Measurements from ENCODE around the gene IRF4. TPM values are rescaled to one million over a fixed set of nuclear protein-coding genes. Genes with fewer than 3 reads are reported as not detected.

Gene IRF4
- total RNA-seq, 1 donor from 2014 or later: not detected

DNA sequence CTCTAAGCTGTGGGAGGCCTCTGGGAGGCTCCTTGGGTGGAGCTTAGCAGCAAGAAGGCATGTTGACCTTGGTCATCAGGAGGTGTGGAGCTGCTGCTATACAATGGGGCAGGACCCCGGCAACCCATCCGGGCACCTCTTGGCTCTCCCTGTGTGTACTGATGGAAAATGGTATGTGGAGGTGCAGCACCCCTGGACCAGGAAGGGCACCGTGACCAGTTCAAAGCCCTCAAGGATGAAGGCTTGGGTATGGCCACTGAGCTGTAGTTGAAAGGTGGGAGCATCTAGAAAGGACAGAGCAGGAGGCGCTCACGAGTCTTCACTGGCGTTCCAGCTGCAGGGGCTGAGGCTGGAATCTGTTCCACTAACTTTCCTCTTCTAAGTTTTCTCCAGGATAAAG lies 6.7 kb upstream of the IRF4 start:
- H3K4me3 Mint-ChIP-seq (ENCODE audit: unreplicated experiment): no peak overlapping the region
- no peaks in the 10 kb centered on the region for H3K9me3 Mint-ChIP-seq (ENCODE audit: unreplicated experiment)
- no peaks in the 10 kb centered on the region for H3K36me3 Mint-ChIP-seq (ENCODE audit: unreplicated experiment)
- H3K4me1 Mint-ChIP-seq (ENCODE audit: unreplicated experiment): no peaks in the 10 kb centered on the region
- DNase-seq (ENCODE audit: extremely low spot score, unreplicated experiment): no peak
- TF ChIP-seq, protein P1, sequence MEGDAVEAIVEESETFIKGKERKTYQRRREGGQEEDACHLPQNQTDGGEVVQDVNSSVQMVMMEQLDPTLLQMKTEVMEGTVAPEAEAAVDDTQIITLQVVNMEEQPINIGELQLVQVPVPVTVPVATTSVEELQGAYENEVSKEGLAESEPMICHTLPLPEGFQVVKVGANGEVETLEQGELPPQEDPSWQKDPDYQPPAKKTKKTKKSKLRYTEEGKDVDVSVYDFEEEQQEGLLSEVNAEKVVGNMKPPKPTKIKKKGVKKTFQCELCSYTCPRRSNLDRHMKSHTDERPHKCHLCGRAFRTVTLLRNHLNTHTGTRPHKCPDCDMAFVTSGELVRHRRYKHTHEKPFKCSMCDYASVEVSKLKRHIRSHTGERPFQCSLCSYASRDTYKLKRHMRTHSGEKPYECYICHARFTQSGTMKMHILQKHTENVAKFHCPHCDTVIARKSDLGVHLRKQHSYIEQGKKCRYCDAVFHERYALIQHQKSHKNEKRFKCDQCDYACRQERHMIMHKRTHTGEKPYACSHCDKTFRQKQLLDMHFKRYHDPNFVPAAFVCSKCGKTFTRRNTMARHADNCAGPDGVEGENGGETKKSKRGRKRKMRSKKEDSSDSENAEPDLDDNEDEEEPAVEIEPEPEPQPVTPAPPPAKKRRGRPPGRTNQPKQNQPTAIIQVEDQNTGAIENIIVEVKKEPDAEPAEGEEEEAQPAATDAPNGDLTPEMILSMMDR (IDR thresholded peaks at IDR 0.05): no peak
- H3K27ac Mint-ChIP-seq (ENCODE audit: unreplicated experiment): no peak overlapping the region
- H3K27me3 Mint-ChIP-seq (ENCODE audit: unreplicated experiment): peaks cover 55% of the 10 kb centered on the region

DNA sequence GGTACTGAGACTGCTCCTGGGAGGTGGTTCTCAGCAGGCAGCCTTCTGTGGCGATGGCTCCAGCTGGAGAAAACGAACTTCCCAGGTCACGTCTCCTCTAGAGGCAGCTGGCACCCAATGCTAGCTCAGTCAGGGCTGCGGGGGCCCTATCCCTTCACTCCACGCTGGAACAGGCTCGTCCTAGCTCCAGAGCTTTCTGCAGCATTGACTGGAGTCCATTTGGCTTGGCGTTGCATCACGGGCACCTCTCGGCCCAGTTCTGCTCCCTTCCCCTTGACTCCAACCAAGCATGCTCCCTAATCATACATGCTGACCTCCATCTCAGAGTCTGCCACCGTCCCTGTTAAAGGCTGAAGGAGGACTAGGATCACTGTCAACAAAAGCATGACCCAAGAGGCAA lies 5.9 kb upstream of the IRF4 start:
- DNase-seq (ENCODE audit: extremely low spot score, unreplicated experiment): no peak
- TF ChIP-seq, protein P1 (IDR thresholded peaks at IDR 0.05): no peak
- H3K4me3 Mint-ChIP-seq (ENCODE audit: unreplicated experiment): no peak overlapping the region
- no peak overlapping the region for H3K27ac Mint-ChIP-seq (ENCODE audit: unreplicated experiment)
- no peaks in the 10 kb centered on the region for H3K4me1 Mint-ChIP-seq (ENCODE audit: unreplicated experiment)
- no peaks in the 10 kb centered on the region for H3K9me3 Mint-ChIP-seq (ENCODE audit: unreplicated experiment)
- H3K27me3 Mint-ChIP-seq (ENCODE audit: unreplicated experiment): peaks cover 62% of the 10 kb centered on the region
- H3K36me3 Mint-ChIP-seq (ENCODE audit: unreplicated experiment): no peaks in the 10 kb centered on the region

DNA sequence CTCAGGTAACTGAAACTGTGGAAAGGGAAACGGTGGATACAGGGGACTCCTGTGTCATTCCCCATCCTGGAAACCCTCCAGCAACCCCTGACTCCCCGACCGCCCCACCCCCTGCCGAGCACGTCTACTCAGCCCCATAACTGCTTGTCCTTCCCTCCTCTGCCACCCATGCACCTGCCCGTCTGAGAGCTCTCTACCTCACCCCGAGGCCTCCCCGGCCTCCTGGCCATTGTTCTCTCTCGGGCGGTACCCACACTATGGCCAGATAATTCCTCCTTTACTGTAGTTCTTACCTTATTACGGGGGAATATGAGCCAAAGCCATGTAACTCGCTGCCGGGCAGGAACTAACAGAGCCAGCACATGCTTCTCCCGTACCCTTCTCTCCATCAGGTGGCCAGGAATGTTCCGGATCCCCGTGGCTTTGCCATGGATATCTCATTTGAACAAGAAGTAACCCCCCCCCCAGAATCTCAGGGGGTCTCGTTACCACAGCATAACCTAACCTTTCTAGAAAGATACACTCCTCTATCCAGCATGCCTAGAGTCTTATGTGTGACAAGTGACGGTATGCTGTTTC lies 4.8 kb upstream of the IRF4 start:
- no peaks in the 10 kb centered on the region for H3K9me3 Mint-ChIP-seq (ENCODE audit: unreplicated experiment)
- no peaks in the 10 kb centered on the region for H3K36me3 Mint-ChIP-seq (ENCODE audit: unreplicated experiment)
- no peak overlapping the region for H3K4me3 Mint-ChIP-seq (ENCODE audit: unreplicated experiment)
- H3K4me1 Mint-ChIP-seq (ENCODE audit: unreplicated experiment): peaks cover 7% of the 10 kb centered on the region
- peaks cover 66% of the 10 kb centered on the region for H3K27me3 Mint-ChIP-seq (ENCODE audit: unreplicated experiment)
- DNase-seq (ENCODE audit: extremely low spot score, unreplicated experiment): no peak
- TF ChIP-seq, protein P1 (IDR thresholded peaks at IDR 0.05): no peak
- no peak overlapping the region for H3K27ac Mint-ChIP-seq (ENCODE audit: unreplicated experiment)

DNA sequence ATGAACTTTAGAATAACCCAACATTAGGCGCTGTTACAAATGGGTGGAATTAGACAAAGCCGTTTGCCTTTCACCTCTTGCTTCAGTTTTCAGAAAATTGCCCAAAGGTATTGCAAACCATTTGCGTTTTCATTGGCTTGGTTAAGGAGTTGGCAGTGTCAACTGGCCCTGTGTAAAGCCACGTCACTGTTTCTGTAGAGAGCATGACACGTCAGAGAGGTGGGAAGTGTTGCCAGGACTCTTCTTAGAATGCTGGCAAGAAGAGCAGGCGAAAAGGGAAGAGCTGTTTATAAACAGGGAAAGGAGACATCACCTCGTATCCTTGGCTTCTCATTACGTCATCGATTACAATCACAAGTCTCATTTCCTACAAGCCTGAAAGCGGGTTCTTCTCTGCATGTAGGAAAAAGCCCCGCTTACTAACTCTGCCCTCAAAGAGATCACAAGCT lies 4.2 kb upstream of the IRF4 start:
- peaks cover 7% of the 10 kb centered on the region for H3K4me1 Mint-ChIP-seq (ENCODE audit: unreplicated experiment)
- DNase-seq (ENCODE audit: extremely low spot score, unreplicated experiment): no peak

DNA sequence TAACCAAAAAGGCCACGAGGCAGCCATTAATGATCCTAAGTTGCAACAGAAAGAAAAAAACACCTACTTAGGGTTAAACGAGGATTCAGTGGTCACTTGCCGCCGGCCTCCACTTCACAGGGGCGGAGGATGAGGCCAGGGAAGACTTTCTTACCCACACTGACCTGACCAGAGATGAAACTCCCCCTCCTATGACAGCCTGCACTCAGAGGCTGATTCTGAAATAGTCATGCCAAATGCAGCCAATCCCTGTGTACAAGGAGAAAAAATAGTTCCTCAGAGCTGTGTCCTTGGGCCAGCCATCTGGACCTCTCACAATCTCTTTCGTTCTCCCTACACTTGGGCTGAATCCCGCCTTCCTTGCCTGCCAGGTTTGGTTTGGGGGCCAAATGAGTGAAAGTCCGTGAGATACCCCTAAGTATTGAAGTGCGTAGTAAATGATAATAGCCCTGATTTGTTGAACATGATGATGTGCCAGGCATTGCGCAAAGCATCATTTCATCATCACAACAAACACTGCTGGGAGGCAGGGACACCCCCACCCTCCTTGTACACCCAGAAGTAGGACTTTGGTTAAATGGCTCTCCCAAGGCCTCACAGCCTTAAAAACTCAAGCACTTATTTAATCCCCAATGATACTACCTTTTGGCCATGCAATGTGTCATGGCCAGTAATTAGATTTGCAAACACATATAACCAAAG lies 3.2 kb upstream of the IRF4 start:
- no peak for DNase-seq (ENCODE audit: extremely low spot score, unreplicated experiment)
- Mint-ChIP-seq H3K27ac (ENCODE audit: unreplicated experiment) (no peak overlapping the region), H3K4me3 (ENCODE audit: unreplicated experiment) (no peak overlapping the region), H3K27me3 (ENCODE audit: unreplicated experiment) (peaks cover 72% of the 10 kb centered on the region), H3K9me3 (ENCODE audit: unreplicated experiment) (no peaks in the 10 kb centered on the region), H3K36me3 (ENCODE audit: unreplicated experiment) (no peaks in the 10 kb centered on the region), H3K4me1 (ENCODE audit: unreplicated experiment) (peaks cover 13% of the 10 kb centered on the region)
- TF ChIP-seq, protein P1 (IDR thresholded peaks at IDR 0.05): no peak

More for the DNA sequence above, 4.2 kb upstream of the IRF4 start:
- H3K4me3 Mint-ChIP-seq (ENCODE audit: unreplicated experiment): no peak overlapping the region
- TF ChIP-seq, protein P1 (IDR thresholded peaks at IDR 0.05): no peak
- H3K27ac Mint-ChIP-seq (ENCODE audit: unreplicated experiment): no peak overlapping the region
- H3K27me3 Mint-ChIP-seq (ENCODE audit: unreplicated experiment): peaks cover 68% of the 10 kb centered on the region
- H3K36me3 Mint-ChIP-seq (ENCODE audit: unreplicated experiment): no peaks in the 10 kb centered on the region
- no peaks in the 10 kb centered on the region for H3K9me3 Mint-ChIP-seq (ENCODE audit: unreplicated experiment)
